ENCODE results near the gene SMCO2.

The SMCO2 gene

GRCh38 chr12:27504507-27504906 lies 58.0 kb downstream of the SMCO2 start:
- H3K4me3 ChIP-seq (ENCODE audit: low read length): no peak overlapping the region
- no peaks in the 10 kb centered on the region for H3K9me3 ChIP-seq (ENCODE audit: control insufficient read depth, low read depth, low read length)
- H3K27ac ChIP-seq (ENCODE audit: low read length): no peak overlapping the region
- H3K4me1 ChIP-seq (ENCODE audit: control insufficient read depth, low read depth, low read length): no peaks in the 10 kb centered on the region
- H3K27me3 ChIP-seq (ENCODE audit: control insufficient read depth, insufficient read depth, low read length): no peaks in the 10 kb centered on the region
- H3K9ac ChIP-seq (ENCODE audit: low read length): no peak overlapping the region
- no peaks in the 10 kb centered on the region for H3K36me3 ChIP-seq (ENCODE audit: control insufficient read depth, low read depth, low read length)

GRCh38 chr12:27505109-27505508 lies 58.6 kb downstream of the SMCO2 start:
- H3K36me3 ChIP-seq (ENCODE audit: control insufficient read depth, low read depth, low read length): no peaks in the 10 kb centered on the region
- no peaks in the 10 kb centered on the region for H3K4me1 ChIP-seq (ENCODE audit: control insufficient read depth, low read depth, low read length)
- H3K27me3 ChIP-seq (ENCODE audit: control insufficient read depth, insufficient read depth, low read length): no peaks in the 10 kb centered on the region
- no peak overlapping the region for H3K4me3 ChIP-seq (ENCODE audit: low read length)
- H3K9ac ChIP-seq (ENCODE audit: low read length): no peak overlapping the region
- no peaks in the 10 kb centered on the region for H3K9me3 ChIP-seq (ENCODE audit: control insufficient read depth, low read depth, low read length)
- H3K27ac ChIP-seq (ENCODE audit: low read length): no peak overlapping the region

GRCh38 chr12:27505761-27506160 lies 59.2 kb downstream of the SMCO2 start:
- no peaks in the 10 kb centered on the region for H3K27me3 ChIP-seq (ENCODE audit: control insufficient read depth, insufficient read depth, low read length)
- no peaks in the 10 kb centered on the region for H3K9me3 ChIP-seq (ENCODE audit: control insufficient read depth, low read depth, low read length)
- no peaks in the 10 kb centered on the region for H3K36me3 ChIP-seq (ENCODE audit: control insufficient read depth, low read depth, low read length)
- no peak overlapping the region for H3K9ac ChIP-seq (ENCODE audit: low read length)
- H3K4me3 ChIP-seq (ENCODE audit: low read length): no peak overlapping the region
- no peaks in the 10 kb centered on the region for H3K4me1 ChIP-seq (ENCODE audit: control insufficient read depth, low read depth, low read length)
- H3K27ac ChIP-seq (ENCODE audit: low read length): no peak overlapping the region

GRCh38 chr12:27506645-27507189 lies 60.2 kb downstream of the SMCO2 start:
- Histone ChIP-seq H3K4me1 (ENCODE audit: control insufficient read depth, low read depth, low read length) (no peaks in the 10 kb centered on the region), H3K9ac (ENCODE audit: low read length) (no peak overlapping the region), H3K27ac (ENCODE audit: low read length) (no peak overlapping the region), H3K9me3 (ENCODE audit: control insufficient read depth, low read depth, low read length) (no peaks in the 10 kb centered on the region), H3K27me3 (ENCODE audit: control insufficient read depth, insufficient read depth, low read length) (no peaks in the 10 kb centered on the region), H3K4me3 (ENCODE audit: low read length) (no peak overlapping the region), H3K36me3 (ENCODE audit: control insufficient read depth, low read depth, low read length) (no peaks in the 10 kb centered on the region)

GRCh38 chr12:27508736-27509431 lies 62.3 kb downstream of the SMCO2 start:
- no peak overlapping the region for H3K9ac ChIP-seq (ENCODE audit: low read length)
- H3K4me3 ChIP-seq (ENCODE audit: low read length): no peak overlapping the region
- H3K27me3 ChIP-seq (ENCODE audit: control insufficient read depth, insufficient read depth, low read length): no peaks in the 10 kb centered on the region
- H3K36me3 ChIP-seq (ENCODE audit: control insufficient read depth, low read depth, low read length): no peaks in the 10 kb centered on the region
- no peak overlapping the region for H3K27ac ChIP-seq (ENCODE audit: low read length)
- H3K4me1 ChIP-seq (ENCODE audit: control insufficient read depth, low read depth, low read length): no peaks in the 10 kb centered on the region
- no peaks in the 10 kb centered on the region for H3K9me3 ChIP-seq (ENCODE audit: control insufficient read depth, low read depth, low read length)

GRCh38 chr12:27511031-27511722 lies 64.6 kb downstream of the SMCO2 start:
- H3K4me1 ChIP-seq (ENCODE audit: control insufficient read depth, low read depth, low read length): no peaks in the 10 kb centered on the region
- no peaks in the 10 kb centered on the region for H3K36me3 ChIP-seq (ENCODE audit: control insufficient read depth, low read depth, low read length)
- no peak overlapping the region for H3K9ac ChIP-seq (ENCODE audit: low read length)
- no peak overlapping the region for H3K27ac ChIP-seq (ENCODE audit: low read length)
- H3K4me3 ChIP-seq (ENCODE audit: low read length): no peak overlapping the region
- H3K27me3 ChIP-seq (ENCODE audit: control insufficient read depth, insufficient read depth, low read length): no peaks in the 10 kb centered on the region
- H3K9me3 ChIP-seq (ENCODE audit: control insufficient read depth, low read depth, low read length): no peaks in the 10 kb centered on the region

GRCh38 chr12:27511723-27512045 lies 65.1 kb downstream of the SMCO2 start:
- no peaks in the 10 kb centered on the region for H3K27me3 ChIP-seq (ENCODE audit: control insufficient read depth, insufficient read depth, low read length)
- no peaks in the 10 kb centered on the region for H3K9me3 ChIP-seq (ENCODE audit: control insufficient read depth, low read depth, low read length)
- H3K36me3 ChIP-seq (ENCODE audit: control insufficient read depth, low read depth, low read length): no peaks in the 10 kb centered on the region
- H3K4me1 ChIP-seq (ENCODE audit: control insufficient read depth, low read depth, low read length): no peaks in the 10 kb centered on the region
- no peak overlapping the region for H3K4me3 ChIP-seq (ENCODE audit: low read length)
- no peak overlapping the region for H3K27ac ChIP-seq (ENCODE audit: low read length)
- H3K9ac ChIP-seq (ENCODE audit: low read length): no peak overlapping the region

- H3K27ac ChIP-seq (ENCODE audit: low read length): no peak overlapping the region
- H3K27me3 ChIP-seq (ENCODE audit: control insufficient read depth, insufficient read depth, low read length): no peaks in the 10 kb centered on the region
- no peaks in the 10 kb centered on the region for H3K9me3 ChIP-seq (ENCODE audit: control insufficient read depth, low read depth, low read length)
- no peak overlapping the region for H3K9ac ChIP-seq (ENCODE audit: low read length)
- H3K4me1 ChIP-seq (ENCODE audit: control insufficient read depth, low read depth, low read length): no peaks in the 10 kb centered on the region
- H3K4me3 ChIP-seq (ENCODE audit: low read length): no peak overlapping the region
- H3K36me3 ChIP-seq (ENCODE audit: control insufficient read depth, low read depth, low read length): no peaks in the 10 kb centered on the region
Observed at GRCh38 chr12:27513155-27513824, 66.8 kb downstream of the SMCO2 start.

- peaks cover 2% of the 10 kb centered on the region for H3K4me1 ChIP-seq (ENCODE audit: control insufficient read depth, low read depth, low read length)
- H3K4me3 ChIP-seq (ENCODE audit: low read length): no peak overlapping the region
- no peaks in the 10 kb centered on the region for H3K9me3 ChIP-seq (ENCODE audit: control insufficient read depth, low read depth, low read length)
- no peaks in the 10 kb centered on the region for H3K27me3 ChIP-seq (ENCODE audit: control insufficient read depth, insufficient read depth, low read length)
- H3K36me3 ChIP-seq (ENCODE audit: control insufficient read depth, low read depth, low read length): no peaks in the 10 kb centered on the region
- H3K27ac ChIP-seq (ENCODE audit: low read length): no peak overlapping the region
- H3K9ac ChIP-seq (ENCODE audit: low read length): no peak overlapping the region
Observed at GRCh38 chr12:27515671-27516070, 69.1 kb downstream of the SMCO2 start.

GRCh38 chr12:27516625-27517024 lies 70.1 kb downstream of the SMCO2 start:
- no peak overlapping the region for H3K4me3 ChIP-seq (ENCODE audit: low read length)
- peaks cover 4% of the 10 kb centered on the region for H3K27me3 ChIP-seq (ENCODE audit: control insufficient read depth, insufficient read depth, low read length)
- H3K36me3 ChIP-seq (ENCODE audit: control insufficient read depth, low read depth, low read length): no peaks in the 10 kb centered on the region
- H3K9me3 ChIP-seq (ENCODE audit: control insufficient read depth, low read depth, low read length): no peaks in the 10 kb centered on the region
- peaks cover 10% of the 10 kb centered on the region for H3K4me1 ChIP-seq (ENCODE audit: control insufficient read depth, low read depth, low read length)
- H3K9ac ChIP-seq (ENCODE audit: low read length): no peak overlapping the region
- no peak overlapping the region for H3K27ac ChIP-seq (ENCODE audit: low read length)

GRCh38 chr12:27517546-27517945 lies 71.0 kb downstream of the SMCO2 start:
- Histone ChIP-seq H3K4me1 (ENCODE audit: control insufficient read depth, low read depth, low read length) (peaks cover 12% of the 10 kb centered on the region), H3K27me3 (ENCODE audit: control insufficient read depth, insufficient read depth, low read length) (peaks cover 12% of the 10 kb centered on the region), H3K4me3 (ENCODE audit: low read length) (no peak overlapping the region), H3K9me3 (ENCODE audit: control insufficient read depth, low read depth, low read length) (no peaks in the 10 kb centered on the region), H3K36me3 (ENCODE audit: control insufficient read depth, low read depth, low read length) (no peaks in the 10 kb centered on the region), H3K27ac (ENCODE audit: low read length) (no peak overlapping the region), H3K9ac (ENCODE audit: low read length) (no peak overlapping the region)
